AG04449 (cell line): ENCODE results near the gene RHBDL3.

Experiments used
- CTCF ChIA-PET: fragments of 350-600 bp; formaldehyde crosslinking; extraction: SDS; loops from one replicate; lab custom pipeline; 2021; ENCODE audit warnings: antibody characterized with exemption; lab: Yijun Ruan, JAX
- POLR2A ChIA-PET: fragments of 400-600, 350-600 bp; formaldehyde crosslinking; extraction: SDS; loops from one replicate; lab custom pipeline; 2020; ENCODE audit warnings: antibody characterized with exemption, inconsistent platforms; lab: Yijun Ruan, JAX
- DNase-seq: peaks from one replicate; pipeline ENCODE4 v3.0.0-alpha.2; 2010; ENCODE audit warnings: low read depth, low spot score
- H3K4me3 ChIP-seq: 2 replicates; pipeline ENCODE4 v1.5.1; 2011; ENCODE audit warnings: low read depth, mild to moderate bottlenecking, control low read depth, low read length
- TF ChIP-seq, protein P1 (sequence below): IDR thresholded peaks from one replicate; pipeline ENCODE4 v1.5.1; 2011; ENCODE audit warnings: mild to moderate bottlenecking, moderate library complexity, low read length, control low read depth, inconsistent platforms; ENCODE audit not compliant: insufficient read depth; ENCODE audit errors: missing control alignments

RHBDL3 gene

DNA sequence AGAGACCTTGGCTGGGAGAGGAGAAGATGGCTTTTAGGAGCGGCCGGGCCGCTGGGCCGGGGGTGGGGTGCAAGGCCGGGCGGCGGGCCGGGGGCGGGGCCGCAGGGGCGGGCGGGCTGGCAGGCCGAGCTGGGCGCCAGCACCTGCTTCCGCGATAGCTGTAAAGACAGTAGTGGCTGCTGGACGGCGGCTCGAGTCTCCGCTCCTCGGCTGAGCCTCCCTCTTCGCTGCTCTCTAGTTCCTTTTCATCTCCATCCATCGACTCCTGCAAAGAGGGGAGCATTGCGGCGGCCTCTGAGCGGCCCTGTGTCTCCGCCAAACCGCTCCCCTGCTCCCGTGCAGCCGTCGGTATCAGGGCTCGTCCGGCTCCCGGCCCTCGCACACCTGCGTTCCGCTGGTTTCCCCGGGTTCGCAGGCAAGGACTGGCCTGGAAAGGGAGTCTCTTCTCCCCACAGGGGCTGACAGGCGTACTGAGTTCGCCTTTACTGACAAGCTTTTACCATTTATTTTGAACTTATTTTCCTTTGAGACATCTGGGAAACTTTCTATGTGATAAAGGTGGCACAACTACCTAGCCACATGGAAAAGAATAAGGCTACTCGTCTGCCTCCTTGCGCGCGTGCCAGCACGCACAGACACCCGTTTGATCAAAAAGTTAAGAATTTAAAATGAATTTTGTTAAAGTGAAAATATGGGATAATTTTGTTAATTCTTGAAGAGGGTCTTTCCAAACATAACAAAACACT lies 76.4 kb downstream of the RHBDL3 start, which contains the start of gene C17orf75:
TSS of gene C17orf75 (minus strand) at position 317 of the 746 bp plus-strand sequence. CDS start at position 283, 34 bp downstream.
- TF ChIP-seq, protein P1, sequence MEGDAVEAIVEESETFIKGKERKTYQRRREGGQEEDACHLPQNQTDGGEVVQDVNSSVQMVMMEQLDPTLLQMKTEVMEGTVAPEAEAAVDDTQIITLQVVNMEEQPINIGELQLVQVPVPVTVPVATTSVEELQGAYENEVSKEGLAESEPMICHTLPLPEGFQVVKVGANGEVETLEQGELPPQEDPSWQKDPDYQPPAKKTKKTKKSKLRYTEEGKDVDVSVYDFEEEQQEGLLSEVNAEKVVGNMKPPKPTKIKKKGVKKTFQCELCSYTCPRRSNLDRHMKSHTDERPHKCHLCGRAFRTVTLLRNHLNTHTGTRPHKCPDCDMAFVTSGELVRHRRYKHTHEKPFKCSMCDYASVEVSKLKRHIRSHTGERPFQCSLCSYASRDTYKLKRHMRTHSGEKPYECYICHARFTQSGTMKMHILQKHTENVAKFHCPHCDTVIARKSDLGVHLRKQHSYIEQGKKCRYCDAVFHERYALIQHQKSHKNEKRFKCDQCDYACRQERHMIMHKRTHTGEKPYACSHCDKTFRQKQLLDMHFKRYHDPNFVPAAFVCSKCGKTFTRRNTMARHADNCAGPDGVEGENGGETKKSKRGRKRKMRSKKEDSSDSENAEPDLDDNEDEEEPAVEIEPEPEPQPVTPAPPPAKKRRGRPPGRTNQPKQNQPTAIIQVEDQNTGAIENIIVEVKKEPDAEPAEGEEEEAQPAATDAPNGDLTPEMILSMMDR = no peak
- CTCF ChIA-PET = interaction anchor here (1.0 to 1.8 kb wide), 2 partner anchors 23 to 88 kb away, joined by 3 to 5 read pairs; no protein-coding TSS in a partner anchor
- H3K4me3 ChIP-seq = peak within 1 kb of the TSS; percentile 72
- POLR2A ChIA-PET = interaction anchor here (0.7 kb wide), 1 partner anchor 9 kb away, joined by 8 read pairs; no protein-coding TSS in a partner anchor
- no peak for DNase-seq

DNA sequence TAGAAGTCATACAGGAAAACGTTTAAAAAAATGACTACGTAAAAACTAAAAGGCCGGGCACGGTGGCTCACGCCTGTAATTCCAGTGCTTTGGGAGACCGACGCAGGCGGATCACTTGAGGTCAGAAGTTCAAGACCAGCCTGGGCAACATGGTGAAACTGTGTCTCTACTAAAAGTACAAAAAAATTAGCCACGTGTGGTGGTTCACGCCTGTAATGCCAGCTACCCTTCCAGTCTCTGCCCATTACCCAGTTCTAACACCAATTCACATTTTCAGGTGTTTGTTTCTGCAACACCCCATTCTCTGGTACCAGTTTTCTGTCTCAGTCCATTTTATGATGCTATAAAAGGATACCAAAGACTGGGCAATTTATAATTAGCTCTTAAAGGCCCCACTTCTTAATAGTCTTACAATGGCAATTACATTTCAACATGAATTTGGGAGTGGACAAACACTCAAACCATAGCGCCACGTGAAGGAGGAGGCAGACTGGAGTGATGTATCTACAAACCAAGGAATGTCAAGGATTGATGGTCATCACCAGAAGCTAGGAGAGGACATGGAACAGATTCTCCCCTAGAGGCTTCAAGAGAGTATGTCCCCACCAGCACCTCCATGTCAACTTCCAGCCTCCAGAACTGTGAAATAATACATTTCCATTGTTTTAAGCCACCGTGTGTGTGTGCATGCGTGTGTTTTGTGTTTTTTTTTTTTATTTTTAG lies 77.1 kb downstream of the RHBDL3 start:
- POLR2A ChIA-PET = no interaction called here
- CTCF ChIA-PET = interaction anchor here (1.0 kb wide), 1 partner anchor 89 kb away, joined by 3 read pairs; no protein-coding TSS in a partner anchor
- H3K4me3 ChIP-seq = peak overlapping the region; percentile 72; the same call in 1 of the 2 replicates
- DNase-seq = no peak
- TF ChIP-seq, protein P1 = no peak

GRCh38 chr17:32345951-32346600 lies 80.4 kb downstream of the RHBDL3 start:
- CTCF ChIA-PET = interaction anchor here (0.9 to 1.1 kb wide), 2 partner anchors 26 to 90 kb away, joined by 3 read pairs; no protein-coding TSS in a partner anchor
- TF ChIP-seq, protein P1 = no peak
- POLR2A ChIA-PET = no interaction called here
- H3K4me3 ChIP-seq = no peak overlapping the region
- DNase-seq = no peak

- ChIA-PET POLR2A (no interaction called here), CTCF (interaction anchor here (1.4 to 2.0 kb wide), 2 partner anchors 9 to 29 kb away, joined by 4 to 6 read pairs; no protein-coding TSS in a partner anchor)
- DNase-seq = no peak
- H3K4me3 ChIP-seq = no peak overlapping the region
- TF ChIP-seq, protein P1 = no peak
Observed at GRCh38 chr17:32348483-32348800, 82.8 kb downstream of the RHBDL3 start.

DNA sequence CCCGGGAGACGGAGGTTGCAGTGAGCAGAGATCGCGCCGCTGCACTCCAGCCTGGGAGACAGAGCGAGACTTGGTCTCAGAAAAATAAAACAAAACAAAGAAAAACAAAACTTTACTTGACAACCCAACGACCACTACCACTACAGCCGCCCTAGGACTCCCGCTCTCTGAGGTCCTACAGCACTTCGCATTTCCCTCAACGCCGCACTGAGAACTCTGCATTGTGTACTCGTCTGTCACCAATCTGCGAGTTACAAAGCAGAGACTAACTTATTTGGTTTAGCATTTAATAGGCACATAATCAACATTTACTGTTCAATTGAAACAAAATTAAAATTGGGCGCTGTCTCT lies 83.8 kb downstream of the RHBDL3 start:
- TF ChIP-seq, protein P1 = no peak
- ChIA-PET POLR2A (no interaction called here), CTCF (interaction anchor here (1.4 to 2.0 kb wide), 2 partner anchors 10 to 30 kb away, joined by 4 to 6 read pairs; no protein-coding TSS in a partner anchor)
- DNase-seq = no peak
- H3K4me3 ChIP-seq = peak overlapping the region; percentile 88
